Measurements from ENCODE around the gene AMOTL1.
"Not testable (repeated sequence)": the region's sequence is repeated elsewhere in the genome, so short reads cannot be mapped to it uniquely, and the experiment has no call there.

The AMOTL1 gene

DNA sequence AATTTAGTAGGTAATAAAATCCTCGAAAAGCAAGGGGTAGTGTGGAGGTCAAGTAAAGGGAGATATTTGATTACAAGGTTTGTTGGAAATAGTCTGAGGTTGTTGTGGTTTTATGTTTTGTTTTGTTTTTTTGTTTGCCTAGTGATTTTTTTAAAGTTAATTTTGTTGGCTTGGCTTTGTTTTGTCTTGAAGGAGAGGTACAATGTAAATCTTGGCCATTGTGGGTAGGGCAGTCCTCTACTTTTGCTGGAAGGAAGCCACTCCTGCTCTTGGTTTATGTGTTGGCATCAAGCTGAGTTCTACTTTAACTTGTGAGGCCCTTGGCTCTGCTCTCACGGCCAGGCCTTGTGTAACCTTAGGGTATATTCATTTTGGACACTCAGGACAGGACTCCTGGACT, 3.2 kb downstream of the AMOTL1 start:
- DNase-seq (ENCODE audit: low spot score), result no peak

GRCh38 chr11:94771951-94772350, 3.8 kb downstream of the AMOTL1 start:
- no peak for DNase-seq (ENCODE audit: low spot score)

DNA sequence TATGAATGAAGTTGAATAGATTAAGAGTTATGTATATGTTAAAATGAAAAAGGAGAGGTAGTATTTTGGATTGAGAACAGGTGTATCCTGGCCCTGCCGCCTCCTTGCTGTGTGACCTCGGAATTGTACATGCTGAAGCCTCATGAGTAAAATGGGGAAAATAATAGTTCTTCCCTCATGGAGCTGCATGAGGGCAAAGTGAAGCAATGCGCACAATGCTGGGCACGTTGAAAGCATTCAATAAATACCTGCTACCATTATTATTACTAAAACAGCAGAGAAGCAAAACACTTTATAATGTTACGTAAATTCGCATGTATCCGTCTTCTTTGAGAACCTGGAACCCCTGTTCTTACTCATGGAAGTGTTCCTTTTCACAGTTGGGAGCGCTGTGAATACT, 5.7 kb downstream of the AMOTL1 start:
- DNase-seq (ENCODE audit: low spot score), result no peak

- no peak for DNase-seq (ENCODE audit: low spot score)
Observed at GRCh38 chr11:94774345-94774744, 6.2 kb downstream of the AMOTL1 start.

DNA sequence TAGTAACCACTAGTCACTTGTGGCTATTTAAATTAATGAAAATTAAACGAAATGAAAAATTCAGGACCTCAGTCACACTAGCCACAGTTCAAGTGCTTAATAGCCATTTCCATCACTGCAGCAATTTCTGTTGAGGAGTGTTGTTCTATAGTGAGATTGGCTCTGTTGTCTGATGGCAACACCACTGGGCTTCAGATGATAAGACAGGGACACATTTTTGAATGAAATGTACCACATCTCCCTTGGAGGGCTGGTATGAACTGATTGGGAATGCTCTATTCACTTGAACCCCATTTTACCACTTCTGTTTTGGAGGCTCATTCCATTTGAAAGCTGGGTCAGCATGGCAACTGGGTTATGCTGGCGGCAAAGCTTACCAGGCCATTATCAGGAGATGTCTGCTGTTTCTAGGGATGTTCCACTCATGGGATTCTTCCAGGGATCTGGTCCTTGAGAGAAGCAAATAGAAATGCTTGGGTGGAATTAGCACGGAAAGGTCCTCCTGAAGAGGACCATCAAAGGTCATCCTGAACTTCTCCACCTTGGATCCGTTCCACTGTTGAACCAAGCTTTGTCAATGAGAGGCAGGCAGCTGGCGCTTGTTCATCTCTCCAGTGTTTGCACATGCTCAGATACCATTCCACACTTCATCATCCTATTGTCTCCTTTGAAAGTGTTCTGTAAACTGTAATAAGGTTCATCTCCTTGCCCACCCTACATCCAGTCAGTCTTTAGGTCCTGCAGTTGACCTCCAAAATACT, 7.6 kb downstream of the AMOTL1 start:
- DNase-seq (ENCODE audit: low spot score), result no peak

- DNase-seq (ENCODE audit: low spot score), result peak; percentile 27
Observed at GRCh38 chr11:94776351-94777321, 8.5 kb downstream of the AMOTL1 start.

GRCh38 chr11:94780432-94780831, 12.3 kb downstream of the AMOTL1 start:
- no peak for DNase-seq (ENCODE audit: low spot score)

DNA sequence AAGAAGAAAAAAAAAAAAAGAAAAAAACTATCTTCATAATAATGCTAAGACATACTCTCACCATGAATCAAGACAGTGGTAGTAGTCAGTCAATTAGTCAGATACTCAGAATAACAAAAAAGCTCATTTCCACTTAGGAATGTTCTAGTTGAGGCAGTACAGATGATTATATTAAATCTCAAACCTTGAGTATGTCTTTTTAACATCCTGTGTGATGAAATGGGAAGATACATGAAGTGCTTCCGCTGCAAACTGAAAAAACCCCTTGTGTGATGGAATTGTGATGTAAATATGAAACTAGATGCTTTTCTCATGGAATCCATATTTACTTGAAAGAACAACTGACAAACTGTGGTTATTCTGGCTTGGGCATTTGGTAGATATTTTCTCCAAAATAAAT, 13.7 kb downstream of the AMOTL1 start:
- DNase-seq (ENCODE audit: low spot score), result no peak

GRCh38 chr11:94782446-94782845, 14.3 kb downstream of the AMOTL1 start:
- no peak for DNase-seq (ENCODE audit: low spot score)

DNA sequence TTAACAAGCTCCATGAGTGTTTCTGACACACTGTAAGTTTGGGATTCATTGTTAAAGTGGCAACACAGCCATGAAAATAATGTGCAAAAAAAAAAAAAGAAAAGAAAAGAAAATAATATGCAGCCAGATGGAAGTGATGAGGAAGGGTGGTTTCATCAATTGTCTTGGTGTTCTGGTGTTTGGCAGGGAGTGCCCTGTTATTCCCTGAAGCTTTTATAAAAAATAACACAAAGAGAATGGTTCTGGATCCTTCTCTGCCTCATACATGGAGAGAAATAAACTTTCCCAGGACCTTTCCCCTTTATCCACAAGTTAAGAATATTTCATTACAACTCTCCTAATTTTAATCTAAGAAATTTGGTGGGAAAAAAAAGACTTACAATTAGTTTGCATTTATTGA, 16.7 kb downstream of the AMOTL1 start:
- no peak for DNase-seq (ENCODE audit: low spot score)

- no peak for DNase-seq (ENCODE audit: low spot score)
Observed at GRCh38 chr11:94785509-94785908, 17.4 kb downstream of the AMOTL1 start.

DNA sequence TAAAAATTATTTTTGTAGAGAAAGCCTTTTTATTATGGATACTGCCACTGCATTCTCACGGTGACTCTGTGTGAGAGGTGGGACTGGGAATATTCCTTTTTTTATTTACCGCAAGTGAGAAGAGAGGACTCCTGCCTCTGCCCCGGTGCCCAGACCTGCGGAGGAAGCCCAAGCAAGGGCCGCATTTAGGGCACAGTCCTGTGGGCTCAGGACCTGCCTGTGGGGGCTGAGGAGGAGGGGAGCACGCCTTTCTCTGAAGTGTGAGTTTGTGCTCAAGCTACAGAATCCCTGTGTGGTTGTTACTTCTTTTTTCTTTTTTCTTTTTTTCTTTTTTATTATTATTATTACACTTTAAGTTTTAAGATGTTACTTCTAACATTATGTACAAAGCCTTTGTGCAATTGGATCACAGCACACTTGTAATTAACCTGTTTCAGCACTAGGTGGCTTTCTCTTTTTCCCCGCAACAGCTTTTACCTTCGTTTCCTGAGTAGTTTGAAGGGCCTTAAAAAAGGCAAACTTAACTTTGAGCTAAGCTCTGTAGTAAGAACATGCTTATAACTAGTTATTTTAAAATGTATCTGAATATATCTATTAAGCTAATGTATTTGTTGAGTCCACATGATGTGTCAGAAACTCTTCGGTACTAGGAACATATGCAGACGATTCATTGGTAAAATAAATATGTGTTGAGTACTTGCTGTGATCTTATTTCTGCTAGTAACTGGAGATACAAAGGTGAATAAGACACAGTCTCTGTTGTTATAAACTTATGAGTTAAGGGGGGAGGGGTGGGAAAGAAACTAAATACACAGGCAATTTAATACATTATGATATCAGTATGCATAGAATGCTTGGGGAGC, 18.3 kb downstream of the AMOTL1 start:
- peak; percentile 65 for DNase-seq (ENCODE audit: low spot score)

GRCh38 chr11:94787801-94788200, 19.6 kb downstream of the AMOTL1 start:
- no peak for DNase-seq (ENCODE audit: low spot score)

DNA sequence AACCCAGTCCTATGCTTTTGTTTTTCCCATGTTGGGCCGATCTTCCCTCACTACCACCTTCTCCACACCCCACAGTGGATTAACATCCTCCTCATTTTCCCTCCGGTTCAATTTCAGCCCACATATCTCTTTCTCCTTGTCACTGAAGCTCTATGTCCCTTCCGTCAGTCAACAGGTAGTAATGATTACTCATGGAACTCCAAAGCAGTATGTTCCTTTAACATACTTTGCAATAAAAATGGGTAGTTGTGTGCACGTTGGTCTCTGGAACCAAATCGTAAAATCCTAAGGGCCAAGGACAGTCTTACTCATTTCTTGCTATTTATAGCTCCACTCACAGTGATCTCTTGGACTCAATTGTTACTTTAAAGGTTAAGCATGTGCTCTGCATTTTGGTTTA, 20.2 kb downstream of the AMOTL1 start:
- no peak for DNase-seq (ENCODE audit: low spot score)

- DNase-seq (ENCODE audit: low spot score), result no peak
Observed at GRCh38 chr11:94790197-94790596, 22.0 kb downstream of the AMOTL1 start.

DNA sequence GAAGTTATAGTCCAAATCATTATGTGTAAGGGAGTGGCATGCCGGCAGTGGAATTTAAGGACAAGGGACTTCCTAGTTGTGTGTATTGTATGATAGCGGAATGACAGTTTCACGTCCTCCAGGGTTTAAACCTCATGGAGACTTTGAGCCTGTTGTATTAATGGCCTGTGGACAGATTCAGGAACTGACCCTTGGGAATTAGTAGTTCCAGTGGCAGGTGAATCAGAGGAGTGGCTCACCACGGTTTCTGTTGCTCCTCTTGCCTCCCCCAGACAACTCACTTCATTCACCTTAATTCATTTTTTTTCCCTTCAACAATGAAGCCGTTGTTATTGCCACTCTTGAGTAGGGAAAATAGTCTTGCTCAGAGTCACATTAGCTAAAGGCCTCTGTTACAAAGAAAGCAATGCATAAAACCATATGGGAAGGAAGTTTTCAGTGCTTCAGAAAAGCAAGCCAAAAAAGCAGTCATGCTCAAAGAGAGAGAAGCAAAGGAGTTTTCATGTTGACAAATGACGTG, 22.6 kb downstream of the AMOTL1 start:
- no peak for DNase-seq (ENCODE audit: low spot score)

- DNase-seq (ENCODE audit: low spot score), result no peak
Observed at GRCh38 chr11:94791216-94791889, 23.2 kb downstream of the AMOTL1 start.

- not testable (repeated sequence) for DNase-seq (ENCODE audit: low spot score)
Observed at GRCh38 chr11:94791942-94792341, 23.8 kb downstream of the AMOTL1 start.

- no peak for DNase-seq (ENCODE audit: low spot score)
Observed at GRCh38 chr11:94792451-94792850, 24.3 kb downstream of the AMOTL1 start.

- DNase-seq (ENCODE audit: low spot score), result no peak
Observed at GRCh38 chr11:94793002-94793401, 24.8 kb downstream of the AMOTL1 start.

DNA sequence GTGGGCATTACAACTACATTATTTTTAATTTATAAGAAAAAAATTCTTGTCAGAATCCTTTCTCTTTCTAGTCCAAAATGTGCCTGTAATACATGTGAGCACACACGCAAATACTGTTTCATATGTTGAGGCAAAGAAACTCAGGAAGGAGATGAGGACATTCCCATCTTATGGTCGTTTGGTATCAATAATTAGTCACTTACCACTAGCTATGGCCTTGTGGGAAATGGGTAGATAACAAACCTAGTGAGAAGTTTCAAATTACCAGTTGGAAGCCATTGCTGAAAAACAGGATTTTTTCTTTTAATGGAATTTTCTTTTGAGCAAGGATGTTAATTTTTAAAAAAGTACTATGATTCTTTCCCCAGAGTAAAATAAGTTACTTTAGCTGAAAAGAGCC, 25.7 kb downstream of the AMOTL1 start:
- no peak for DNase-seq (ENCODE audit: low spot score)
